Head of caudate nucleus (tissue), 42 donors: ENCODE measurements around the gene AKR1C3.
"Not testable (repeated sequence)": the region's sequence is repeated elsewhere in the genome, so short reads cannot be mapped to it uniquely, and the experiment has no call there.

Experiments used
- DNase-seq, 42 donors: peaks; one replicate each; pipeline versions ENCODE4 v3.0.0 to v3.0.0-alpha.2; 2020 to 2021; ENCODE audit warnings: mixed read lengths in 7 of 42
- intact Hi-C: fragments of 100-400 bp; cut with DNase I; formaldehyde crosslinking; loops from one replicate; pipeline ENCODE4 v1.15.0; 2022

AKR1C3 gene

GRCh38 chr10:5119997-5120396, 25.8 kb downstream of the AKR1C3 start:
- DNase-seq, intact Hi-C loops: not testable (repeated sequence)

- intact Hi-C loops = no loop called here
- DNase-seq = no peak
Observed at GRCh38 chr10:5123886-5124285, 29.7 kb downstream of the AKR1C3 start.

- intact Hi-C loops = no loop called here
- DNase-seq = no peak
Observed at GRCh38 chr10:5125315-5126044, 31.3 kb downstream of the AKR1C3 start.

- intact Hi-C loops = no loop called here
Observed at GRCh38 chr10:5135581-5135980, 41.4 kb downstream of the AKR1C3 start.

GRCh38 chr10:5136468-5137087, 42.4 kb downstream of the AKR1C3 start:
- no peak for DNase-seq
- intact Hi-C loops = no loop called here

More at GRCh38 chr10:5135581-5135980, 41.4 kb downstream of the AKR1C3 start:
- no peak for DNase-seq

- intact Hi-C loops, DNase-seq: not testable (repeated sequence)
Observed at GRCh38 chr10:5137699-5138098, 43.5 kb downstream of the AKR1C3 start.

- intact Hi-C loops = no loop called here
- no peak for DNase-seq
Observed at GRCh38 chr10:5142199-5142598, 48.0 kb downstream of the AKR1C3 start.

- intact Hi-C loops = no loop called here
- no peak for DNase-seq
Observed at GRCh38 chr10:5143137-5143536, 48.9 kb downstream of the AKR1C3 start.

GRCh38 chr10:5146920-5147254, 52.7 kb downstream of the AKR1C3 start:
- DNase-seq = no peak
- intact Hi-C loops = no loop called here

- no peak for DNase-seq
- intact Hi-C loops = no loop called here
Observed at GRCh38 chr10:5147255-5147980, 53.2 kb downstream of the AKR1C3 start.

- DNase-seq = no peak
- intact Hi-C loops = no loop called here
Observed at GRCh38 chr10:5147981-5148677, 53.9 kb downstream of the AKR1C3 start.

- intact Hi-C loops = no loop called here
- no peak for DNase-seq
Observed at GRCh38 chr10:5148678-5149032, 54.4 kb downstream of the AKR1C3 start.

GRCh38 chr10:5151076-5151475, 56.9 kb downstream of the AKR1C3 start:
- intact Hi-C loops = no loop called here
- DNase-seq = no peak

- no peak for DNase-seq
- intact Hi-C loops = no loop called here
Observed at GRCh38 chr10:5155951-5156350, 61.7 kb downstream of the AKR1C3 start.
